ENCODE measurements around the gene PTPRD. TPM values are rescaled to one million over a fixed set of nuclear protein-coding genes. Genes with fewer than 3 reads are reported as not detected.
"Not testable (repeated sequence)": the region's sequence is repeated elsewhere in the genome, so short reads cannot be mapped to it uniquely, and the experiment has no call there.

PTPRD gene
- total RNA-seq, 1 donor from 2014 or later = 0.05 TPM

- H3K27me3 Mint-ChIP-seq (ENCODE audit: insufficient read depth); H3K27ac Mint-ChIP-seq; intact Hi-C loops (cut with micrococcal nuclease); DNase-seq (ENCODE audit: low spot score); H3K9me3 Mint-ChIP-seq; H3K4me3 Mint-ChIP-seq; H3K4me1 Mint-ChIP-seq (ENCODE audit: low read depth); H3K36me3 Mint-ChIP-seq (ENCODE audit: low read depth): not testable (repeated sequence)
Measured at GRCh38 chr9:9441874-9442273, 1170.9 kb downstream of the PTPRD start.

DNA sequence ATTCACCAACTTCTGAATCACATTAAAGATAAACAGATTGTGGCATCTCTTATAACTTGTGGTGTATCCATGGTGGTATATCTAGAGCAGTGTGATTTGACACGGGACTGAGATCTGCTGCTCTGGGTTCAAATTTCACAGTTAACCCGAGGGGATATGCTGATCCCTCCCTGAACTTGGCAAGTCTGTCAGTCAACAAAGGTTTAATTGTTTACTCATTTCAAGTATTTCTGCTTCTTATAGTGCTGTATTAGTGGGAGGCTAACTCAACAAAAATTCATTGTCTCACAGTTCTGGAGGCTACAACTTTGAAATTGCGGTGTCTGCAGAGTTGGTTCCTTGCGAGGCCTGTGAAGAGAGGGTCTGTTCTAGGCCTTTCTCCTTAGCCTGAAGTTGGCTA lies 1175.2 kb downstream of the PTPRD start:
- Mint-ChIP-seq H3K9me3 (no peaks in the 10 kb centered on the region), H3K27me3 (ENCODE audit: insufficient read depth) (no peaks in the 10 kb centered on the region), H3K4me3 (no peak overlapping the region), H3K4me1 (ENCODE audit: low read depth) (no peaks in the 10 kb centered on the region), H3K36me3 (ENCODE audit: low read depth) (no peaks in the 10 kb centered on the region), H3K27ac (no peak overlapping the region)
- intact Hi-C loops (cut with micrococcal nuclease) = no loop called here
- no peak for DNase-seq (ENCODE audit: low spot score)

GRCh38 chr9:9426454-9426853 lies 1186.3 kb downstream of the PTPRD start:
- H3K4me1 Mint-ChIP-seq (ENCODE audit: low read depth); H3K27ac Mint-ChIP-seq; H3K27me3 Mint-ChIP-seq (ENCODE audit: insufficient read depth); H3K9me3 Mint-ChIP-seq; H3K36me3 Mint-ChIP-seq (ENCODE audit: low read depth); H3K4me3 Mint-ChIP-seq; intact Hi-C loops (cut with micrococcal nuclease); DNase-seq (ENCODE audit: low spot score): not testable (repeated sequence)

DNA sequence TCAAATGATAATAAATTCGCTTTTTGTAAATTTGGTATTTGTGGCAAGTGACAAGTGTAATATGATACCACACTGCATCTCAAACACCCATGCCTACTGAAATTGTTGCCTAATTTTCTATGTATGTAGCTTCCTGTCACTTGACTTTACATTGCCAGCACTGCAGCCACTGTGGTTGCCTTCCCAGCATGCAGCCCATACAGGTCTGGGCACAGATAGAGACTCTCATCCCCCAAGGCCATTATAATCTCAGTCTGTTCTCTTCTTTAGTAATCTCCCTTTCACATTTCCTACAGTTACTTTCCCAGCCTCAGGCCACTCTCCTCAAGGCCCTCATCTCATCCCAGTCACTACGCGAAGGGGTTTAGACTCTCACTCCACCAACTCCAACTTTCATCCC lies 1200.6 kb downstream of the PTPRD start:
- Mint-ChIP-seq H3K27me3 (ENCODE audit: insufficient read depth) (no peaks in the 10 kb centered on the region), H3K27ac (no peak overlapping the region), H3K9me3 (peaks cover 8% of the 10 kb centered on the region), H3K36me3 (ENCODE audit: low read depth) (no peaks in the 10 kb centered on the region), H3K4me3 (no peak overlapping the region), H3K4me1 (ENCODE audit: low read depth) (no peaks in the 10 kb centered on the region)
- no peak for DNase-seq (ENCODE audit: low spot score)
- intact Hi-C loops (cut with micrococcal nuclease) = no loop called here

- no peak overlapping the region for H3K27ac Mint-ChIP-seq
- peaks cover 4% of the 10 kb centered on the region for H3K9me3 Mint-ChIP-seq
- H3K4me1 Mint-ChIP-seq (ENCODE audit: low read depth) = no peaks in the 10 kb centered on the region
- no peaks in the 10 kb centered on the region for H3K36me3 Mint-ChIP-seq (ENCODE audit: low read depth)
- intact Hi-C loops (cut with micrococcal nuclease) = no loop called here
- DNase-seq (ENCODE audit: low spot score) = no peak
- H3K4me3 Mint-ChIP-seq = no peak overlapping the region
- no peaks in the 10 kb centered on the region for H3K27me3 Mint-ChIP-seq (ENCODE audit: insufficient read depth)
Measured at GRCh38 chr9:9410736-9411135, 1202.1 kb downstream of the PTPRD start.

DNA sequence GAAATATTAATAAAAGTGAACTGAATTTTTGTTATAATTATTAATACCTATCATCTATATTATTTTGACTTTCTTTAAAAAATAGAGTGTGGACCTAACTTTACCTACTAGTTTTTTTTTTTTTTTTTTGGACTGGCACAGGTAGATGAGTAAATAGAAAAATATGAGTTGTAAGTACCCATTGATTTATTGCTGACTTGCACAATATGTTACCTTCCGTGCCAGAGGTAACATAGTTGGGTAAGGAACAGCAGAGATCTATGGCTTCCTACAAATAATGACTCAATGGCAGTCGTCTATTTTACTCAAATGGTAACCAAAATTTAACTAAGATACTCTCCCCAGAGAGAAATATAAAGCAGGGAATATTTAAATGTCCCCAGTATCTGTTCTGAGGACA lies 1212.8 kb downstream of the PTPRD start:
- Mint-ChIP-seq H3K4me3 (no peak overlapping the region), H3K27ac (no peak overlapping the region), H3K27me3 (ENCODE audit: insufficient read depth) (no peaks in the 10 kb centered on the region), H3K9me3 (no peaks in the 10 kb centered on the region), H3K4me1 (ENCODE audit: low read depth) (no peaks in the 10 kb centered on the region), H3K36me3 (ENCODE audit: low read depth) (no peaks in the 10 kb centered on the region)
- intact Hi-C loops (cut with micrococcal nuclease) = no loop called here
- no peak for DNase-seq (ENCODE audit: low spot score)

DNA sequence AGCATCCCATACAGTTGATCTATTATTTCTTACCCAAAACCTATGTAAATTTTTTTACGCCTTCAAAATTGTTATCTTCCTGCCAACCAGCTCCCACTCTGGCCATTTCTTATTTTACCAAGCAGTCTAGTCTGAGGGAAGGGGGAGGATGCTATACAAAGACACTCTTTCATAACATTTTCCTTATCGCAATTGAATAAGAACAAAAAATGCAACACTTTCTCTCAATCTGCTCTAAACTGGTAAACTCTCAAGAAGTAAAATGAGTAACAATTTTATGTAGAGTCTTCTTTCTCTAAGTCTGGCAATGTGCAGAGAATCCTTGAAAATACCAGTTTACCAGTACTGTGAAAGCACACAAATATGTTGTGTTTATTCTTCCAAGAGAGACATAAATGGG lies 1216.3 kb downstream of the PTPRD start:
- intact Hi-C loops (cut with micrococcal nuclease) = no loop called here
- Mint-ChIP-seq H3K9me3 (no peaks in the 10 kb centered on the region), H3K36me3 (ENCODE audit: low read depth) (no peaks in the 10 kb centered on the region), H3K27ac (no peak overlapping the region), H3K27me3 (ENCODE audit: insufficient read depth) (no peaks in the 10 kb centered on the region), H3K4me1 (ENCODE audit: low read depth) (no peaks in the 10 kb centered on the region), H3K4me3 (no peak overlapping the region)
- no peak for DNase-seq (ENCODE audit: low spot score)

DNA sequence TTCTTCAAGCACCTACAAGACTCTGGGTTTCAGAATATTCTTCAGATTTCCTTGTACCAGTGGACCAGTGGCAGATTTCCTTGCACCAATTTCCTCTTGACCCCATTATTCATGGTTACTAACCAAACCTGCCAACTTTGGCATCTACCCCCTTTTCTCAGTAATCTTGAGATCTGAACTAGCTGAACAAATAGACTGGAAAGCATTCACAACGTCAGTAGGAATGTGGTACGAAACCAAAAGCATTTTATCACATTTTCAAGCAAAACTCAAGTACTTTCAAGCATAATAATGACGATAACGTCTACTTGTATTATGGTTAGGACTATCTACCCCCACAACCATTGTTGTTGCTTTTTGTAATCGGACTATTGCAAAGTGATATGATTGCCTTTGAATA lies 1217.3 kb downstream of the PTPRD start:
- Mint-ChIP-seq H3K27me3 (ENCODE audit: insufficient read depth) (no peaks in the 10 kb centered on the region), H3K4me3 (no peak overlapping the region), H3K36me3 (ENCODE audit: low read depth) (no peaks in the 10 kb centered on the region), H3K9me3 (no peaks in the 10 kb centered on the region), H3K27ac (no peak overlapping the region), H3K4me1 (ENCODE audit: low read depth) (no peaks in the 10 kb centered on the region)
- intact Hi-C loops (cut with micrococcal nuclease) = no loop called here
- DNase-seq (ENCODE audit: low spot score) = no peak

DNA sequence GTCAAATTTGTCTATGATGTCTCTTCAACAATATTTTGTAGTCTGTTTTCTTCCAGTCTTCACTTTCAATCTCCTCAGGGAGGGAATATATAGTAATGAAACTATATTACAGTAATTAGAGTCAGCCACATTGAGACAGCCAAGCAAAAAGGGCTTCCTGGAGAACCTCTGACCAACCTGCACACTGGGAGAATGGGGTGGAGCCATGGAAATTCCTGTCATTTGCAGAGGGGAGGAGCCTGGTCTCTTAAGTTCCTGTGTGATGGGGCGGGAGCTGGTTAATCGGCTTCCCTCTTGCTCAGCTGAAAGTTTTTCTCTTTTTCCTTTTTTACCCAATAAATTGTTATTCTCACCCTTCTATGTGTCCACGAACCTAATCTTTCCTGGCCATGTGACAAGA lies 1220.0 kb downstream of the PTPRD start:
- intact Hi-C loops (cut with micrococcal nuclease) = no loop called here
- Mint-ChIP-seq H3K27me3 (ENCODE audit: insufficient read depth) (no peaks in the 10 kb centered on the region), H3K9me3 (no peaks in the 10 kb centered on the region), H3K4me1 (ENCODE audit: low read depth) (no peaks in the 10 kb centered on the region), H3K36me3 (ENCODE audit: low read depth) (no peaks in the 10 kb centered on the region), H3K27ac (no peak overlapping the region), H3K4me3 (no peak overlapping the region)
- no peak for DNase-seq (ENCODE audit: low spot score)

DNA sequence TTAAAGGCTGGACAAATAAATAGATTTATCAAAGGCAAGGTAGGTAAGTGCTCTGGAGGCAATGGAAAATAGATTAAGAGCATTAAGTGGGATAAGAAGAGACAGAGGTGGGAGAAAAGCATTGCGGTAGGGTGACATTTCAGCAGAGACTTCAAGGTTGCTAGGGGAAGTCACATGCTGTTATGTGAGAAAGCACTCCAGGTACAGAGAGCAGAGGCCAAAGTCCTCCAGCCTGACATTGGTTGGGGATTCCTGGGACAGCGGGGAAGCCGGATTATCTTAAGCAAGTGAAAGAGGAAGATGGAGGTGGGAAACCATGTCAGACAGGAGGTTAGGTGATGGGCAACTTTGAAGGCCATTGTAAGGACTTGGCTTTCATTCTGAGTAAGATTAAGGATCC lies 1222.9 kb downstream of the PTPRD start:
- DNase-seq (ENCODE audit: low spot score) = no peak
- no peak overlapping the region for H3K4me3 Mint-ChIP-seq
- H3K27me3 Mint-ChIP-seq (ENCODE audit: insufficient read depth) = no peaks in the 10 kb centered on the region
- no peaks in the 10 kb centered on the region for H3K9me3 Mint-ChIP-seq
- no peaks in the 10 kb centered on the region for H3K4me1 Mint-ChIP-seq (ENCODE audit: low read depth)
- H3K27ac Mint-ChIP-seq = no peak overlapping the region
- no peaks in the 10 kb centered on the region for H3K36me3 Mint-ChIP-seq (ENCODE audit: low read depth)
- intact Hi-C loops (cut with micrococcal nuclease) = no loop called here

DNA sequence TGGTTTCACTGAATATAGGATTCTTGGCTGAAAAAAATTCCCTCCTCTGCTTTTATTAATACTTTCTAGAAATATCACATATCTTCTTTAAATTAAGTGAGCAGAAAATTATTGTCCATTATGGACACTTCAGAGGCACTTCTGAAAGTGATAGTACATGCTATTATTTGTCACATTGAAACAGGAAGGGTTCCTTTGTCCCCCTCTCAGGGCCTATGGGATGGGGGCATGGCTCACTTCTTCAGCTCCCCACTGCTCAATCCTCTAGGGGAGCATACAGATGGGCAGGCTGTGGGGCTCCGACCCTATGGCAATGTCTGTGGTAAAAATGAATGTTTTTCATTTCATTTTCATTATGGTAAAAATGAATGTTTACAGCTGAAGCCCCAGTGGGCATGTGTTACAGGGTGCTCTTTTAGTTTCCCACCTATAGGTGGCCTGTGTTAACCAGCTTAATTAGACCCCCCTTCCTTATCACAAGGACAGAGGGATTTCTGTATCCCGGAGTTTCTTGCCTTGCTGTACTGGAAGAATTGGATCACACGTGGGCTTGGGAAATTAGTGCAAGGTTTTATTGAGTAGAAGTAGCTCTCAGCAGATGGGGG lies 1225.2 kb downstream of the PTPRD start:
- Mint-ChIP-seq H3K4me3 (no peak overlapping the region), H3K27ac (no peak overlapping the region), H3K9me3 (no peaks in the 10 kb centered on the region), H3K27me3 (ENCODE audit: insufficient read depth) (no peaks in the 10 kb centered on the region), H3K36me3 (ENCODE audit: low read depth) (no peaks in the 10 kb centered on the region), H3K4me1 (ENCODE audit: low read depth) (no peaks in the 10 kb centered on the region)
- intact Hi-C loops (cut with micrococcal nuclease) = no loop called here
- no peak for DNase-seq (ENCODE audit: low spot score)

GRCh38 chr9:9362332-9362731 lies 1250.5 kb downstream of the PTPRD start:
- Mint-ChIP-seq H3K27ac (no peak overlapping the region), H3K4me1 (ENCODE audit: low read depth) (no peaks in the 10 kb centered on the region), H3K4me3 (no peak overlapping the region), H3K36me3 (ENCODE audit: low read depth) (no peaks in the 10 kb centered on the region), H3K27me3 (ENCODE audit: insufficient read depth) (no peaks in the 10 kb centered on the region), H3K9me3 (no peaks in the 10 kb centered on the region)
- DNase-seq (ENCODE audit: low spot score) = no peak
- intact Hi-C loops (cut with micrococcal nuclease) = no loop called here

DNA sequence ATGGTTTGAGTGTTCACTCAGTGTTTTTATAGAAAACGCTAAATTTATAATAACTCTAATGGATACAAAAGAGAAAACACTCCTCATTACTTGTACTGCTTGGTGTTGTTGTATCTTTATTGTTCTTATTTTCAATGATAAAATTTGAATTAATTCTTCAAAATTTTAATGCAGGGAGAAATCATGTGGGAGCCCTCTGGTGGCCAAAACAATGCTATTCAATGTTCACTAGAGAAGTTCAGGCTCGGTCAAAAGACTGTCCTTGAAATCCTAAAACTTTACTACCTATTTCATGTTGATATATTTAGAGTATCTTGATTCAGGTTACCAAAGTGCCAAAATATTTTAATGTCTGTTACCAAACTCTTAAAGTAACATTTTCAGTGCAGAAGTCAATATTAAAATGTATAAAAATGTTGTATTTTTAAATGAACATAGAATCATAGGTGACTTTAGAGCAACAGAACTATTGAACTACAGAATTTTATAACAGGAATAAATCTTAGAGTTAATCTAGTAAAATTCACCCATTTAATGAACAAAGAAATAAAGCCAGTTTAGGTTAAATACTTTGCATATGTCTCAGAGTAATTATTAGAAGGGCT lies 1259.8 kb downstream of the PTPRD start:
- H3K4me1 Mint-ChIP-seq (ENCODE audit: low read depth) = no peaks in the 10 kb centered on the region
- no peaks in the 10 kb centered on the region for H3K27me3 Mint-ChIP-seq (ENCODE audit: insufficient read depth)
- no peak overlapping the region for H3K4me3 Mint-ChIP-seq
- DNase-seq (ENCODE audit: low spot score) = no peak
- no peaks in the 10 kb centered on the region for H3K9me3 Mint-ChIP-seq
- intact Hi-C loops (cut with micrococcal nuclease) = no loop called here
- H3K36me3 Mint-ChIP-seq (ENCODE audit: low read depth) = no peaks in the 10 kb centered on the region
- H3K27ac Mint-ChIP-seq = no peak overlapping the region

DNA sequence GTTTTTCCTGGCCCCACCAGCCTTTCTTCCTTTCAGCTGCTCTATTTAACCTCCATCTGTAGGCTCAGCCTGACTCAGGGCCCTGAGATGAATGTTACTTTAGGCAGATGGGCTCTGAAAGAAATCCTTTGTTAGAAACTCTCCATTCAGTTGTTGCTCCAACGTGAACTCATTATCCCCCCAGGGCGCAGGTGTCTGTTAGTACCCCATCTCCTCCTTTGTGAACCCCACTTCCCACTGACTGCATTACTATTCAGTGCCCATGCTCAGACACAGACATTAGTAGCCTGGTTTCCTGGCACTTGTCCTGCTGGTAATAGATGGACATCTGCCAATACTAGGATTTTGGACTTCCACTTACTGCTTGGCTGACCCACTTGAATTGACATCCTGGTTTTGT lies 1271.6 kb downstream of the PTPRD start:
- Mint-ChIP-seq H3K4me1 (ENCODE audit: low read depth) (no peaks in the 10 kb centered on the region), H3K9me3 (no peaks in the 10 kb centered on the region), H3K36me3 (ENCODE audit: low read depth) (no peaks in the 10 kb centered on the region), H3K27me3 (ENCODE audit: insufficient read depth) (no peaks in the 10 kb centered on the region), H3K4me3 (no peak overlapping the region), H3K27ac (no peak overlapping the region)
- DNase-seq (ENCODE audit: low spot score) = no peak
- intact Hi-C loops (cut with micrococcal nuclease) = no loop called here
